ENCODE data around the gene ENG.

ENG gene

GRCh38 chr9:127854184-127854806, at the start of gene ENG:
Gene ENG, minus strand, starts transcription at chr9:127854658. Its CDS starts 303 bp downstream, at chr9:127854355.
- H3K27ac ChIP-seq (ENCODE audit: low read length): no peak within 1 kb of the TSS
- no peak within 1 kb of the TSS for H3K9ac ChIP-seq (ENCODE audit: low read length)
- H3K4me3 ChIP-seq (ENCODE audit: low read length): no peak within 1 kb of the TSS
- H3K27me3 ChIP-seq (ENCODE audit: low read depth, low read length): no peaks in the 10 kb centered on the region
- peaks cover 5% of the 10 kb centered on the region; the same call in 1 of the 2 replicates for H3K9me3 ChIP-seq (ENCODE audit: insufficient read depth, low read length)
- no peak within 1 kb of the TSS for H2AFZ ChIP-seq (ENCODE audit: low read depth, low read length)
- no peaks in the 10 kb centered on the region for H4K20me1 ChIP-seq (ENCODE audit: insufficient read depth, low read length)
- no peak for TF ChIP-seq EZH2phosphoT487 (IDR thresholded peaks at IDR 0.05; ENCODE audit: low read depth)
- no peak for TF ChIP-seq CTCF (IDR thresholded peaks at IDR 0.05; ENCODE audit: low read depth, low read length)
- no peaks in the 10 kb centered on the region for H3K36me3 ChIP-seq (replicated peaks; ENCODE audit: low read depth, low read length)
- no peak within 1 kb of the TSS for H3K4me2 ChIP-seq (ENCODE audit: low read length)
- no peaks in the 10 kb centered on the region for H3K79me2 ChIP-seq (ENCODE audit: low read length)
- no peaks in the 10 kb centered on the region for H3K4me1 ChIP-seq (ENCODE audit: low read length)

- H4K20me1 ChIP-seq (ENCODE audit: insufficient read depth, low read length): peaks cover 14% of the 10 kb centered on the region; the same call in 1 of the 2 replicates
- H3K4me2 ChIP-seq (ENCODE audit: low read length): peak overlapping the region; percentile 14; the same call in 1 of the 2 replicates
- no peaks in the 10 kb centered on the region for H3K9me3 ChIP-seq (ENCODE audit: insufficient read depth, low read length)
- H3K36me3 ChIP-seq (replicated peaks; ENCODE audit: low read depth, low read length): peaks cover 21% of the 10 kb centered on the region
- no peak overlapping the region for H3K4me3 ChIP-seq (ENCODE audit: low read length)
- H3K27me3 ChIP-seq (ENCODE audit: low read depth, low read length): no peaks in the 10 kb centered on the region
- no peak for TF ChIP-seq CTCF (IDR thresholded peaks at IDR 0.05; ENCODE audit: low read depth, low read length)
- no peak for TF ChIP-seq EZH2phosphoT487 (IDR thresholded peaks at IDR 0.05; ENCODE audit: low read depth)
- H3K27ac ChIP-seq (ENCODE audit: low read length): peak overlapping the region; percentile 60
- no peak overlapping the region for H2AFZ ChIP-seq (ENCODE audit: low read depth, low read length)
- peaks cover 76% of the 10 kb centered on the region for H3K4me1 ChIP-seq (ENCODE audit: low read length)
- peaks cover 17% of the 10 kb centered on the region for H3K79me2 ChIP-seq (ENCODE audit: low read length)
- H3K9ac ChIP-seq (ENCODE audit: low read length): no peak overlapping the region
Observed at GRCh38 chr9:127903557-127904475, 49.4 kb upstream of the ENG start.

- no peaks in the 10 kb centered on the region for H3K27me3 ChIP-seq (ENCODE audit: low read depth, low read length)
- H3K9me3 ChIP-seq (ENCODE audit: insufficient read depth, low read length): peaks cover 11% of the 10 kb centered on the region; the same call in 1 of the 2 replicates
- H2AFZ ChIP-seq (ENCODE audit: low read depth, low read length): no peak within 1 kb of the TSS
- H3K79me2 ChIP-seq (ENCODE audit: low read length): peaks cover 8% of the 10 kb centered on the region
- TF ChIP-seq EZH2phosphoT487 (IDR thresholded peaks at IDR 0.05; ENCODE audit: low read depth): no peak
- TF ChIP-seq CTCF (IDR thresholded peaks at IDR 0.05; ENCODE audit: low read depth, low read length): no peak
- H3K4me3 ChIP-seq (ENCODE audit: low read length): peak within 1 kb of the TSS; percentile 95
- peak within 1 kb of the TSS; percentile 94 for H3K9ac ChIP-seq (ENCODE audit: low read length)
- H3K4me2 ChIP-seq (ENCODE audit: low read length): peak within 1 kb of the TSS; percentile 93
- 0 out of 2 replicates have a peak, but pooled peaks cover 4% of the 10 kb centered on the region for H4K20me1 ChIP-seq (ENCODE audit: insufficient read depth, low read length)
- H3K27ac ChIP-seq (ENCODE audit: low read length): peak within 1 kb of the TSS; percentile 41
- H3K36me3 ChIP-seq (replicated peaks; ENCODE audit: low read depth, low read length): peaks cover 28% of the 10 kb centered on the region
- peaks cover 38% of the 10 kb centered on the region for H3K4me1 ChIP-seq (ENCODE audit: low read length)
Observed at GRCh38 chr9:127899128-127899943, 44.9 kb upstream of the ENG start, which contains the start of gene ST6GALNAC6. Gene ST6GALNAC6, minus strand, starts transcription at chr9:127899603. Its CDS starts 1,622 bp downstream, at chr9:127897981.
